GM19023 (cell line): ENCODE results near the gene USP9X.
"Not testable (repeated sequence)": the region's sequence is repeated elsewhere in the genome, so short reads cannot be mapped to it uniquely, and the experiment has no call there.

Source experiments
- ATAC-seq: cut with Tn5 transposase; IDR thresholded peaks from one replicate; pipeline ENCODE4 v1.9.1; 2021; ENCODE audit warnings: mild to moderate bottlenecking, moderate library complexity; ENCODE audit not compliant: unreplicated experiment

USP9X gene

GRCh38 chrX:41122664-41123257 is 37.5 kb downstream of the USP9X start:
- ATAC-seq = no peak

- ATAC-seq = no peak
Measured at GRCh38 chrX:41127477-41128192, 42.4 kb downstream of the USP9X start.

DNA sequence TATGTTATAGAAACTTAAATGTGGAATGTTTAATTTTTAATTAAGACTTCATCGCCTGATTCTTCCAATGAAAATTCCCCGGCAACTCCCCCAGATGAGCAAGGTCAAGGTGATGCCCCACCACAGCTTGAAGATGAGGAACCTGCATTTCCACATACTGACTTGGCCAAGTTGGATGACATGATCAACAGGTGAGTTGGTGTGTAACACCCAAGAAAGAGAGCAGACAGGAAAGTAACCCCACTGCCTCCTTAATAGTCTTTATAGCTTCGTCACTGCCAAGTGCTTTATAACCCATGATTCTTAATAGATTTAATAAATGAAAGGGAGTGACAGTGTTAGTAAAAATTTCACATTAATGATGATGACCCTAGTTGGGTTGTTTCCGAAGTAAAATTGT is 43.7 kb downstream of the USP9X start:
- ATAC-seq = no peak

DNA sequence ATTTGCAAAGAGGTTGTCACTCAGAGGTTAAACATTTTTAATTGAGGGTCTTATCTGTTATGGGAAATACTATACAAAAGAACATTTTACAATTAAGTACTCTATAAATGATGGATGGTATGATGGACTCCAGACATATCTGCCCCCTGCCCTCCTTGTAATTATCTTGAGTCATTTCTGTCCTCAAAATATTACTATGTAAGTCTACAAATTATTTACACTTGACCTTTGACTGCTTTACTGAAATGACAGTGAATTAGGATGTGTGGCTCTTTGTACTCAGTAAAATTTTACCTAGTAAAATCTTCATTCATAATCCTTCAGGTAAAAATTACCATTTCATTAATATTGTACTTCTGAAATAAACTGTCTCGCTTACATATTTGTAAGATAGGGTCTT is 46.5 kb downstream of the USP9X start:
- ATAC-seq = no peak

GRCh38 chrX:41133551-41133950 is 48.3 kb downstream of the USP9X start:
- no peak for ATAC-seq

GRCh38 chrX:41137589-41137988 is 52.3 kb downstream of the USP9X start:
- no peak for ATAC-seq

- ATAC-seq = no peak
Measured at GRCh38 chrX:41142130-41142910, 57.1 kb downstream of the USP9X start.

DNA sequence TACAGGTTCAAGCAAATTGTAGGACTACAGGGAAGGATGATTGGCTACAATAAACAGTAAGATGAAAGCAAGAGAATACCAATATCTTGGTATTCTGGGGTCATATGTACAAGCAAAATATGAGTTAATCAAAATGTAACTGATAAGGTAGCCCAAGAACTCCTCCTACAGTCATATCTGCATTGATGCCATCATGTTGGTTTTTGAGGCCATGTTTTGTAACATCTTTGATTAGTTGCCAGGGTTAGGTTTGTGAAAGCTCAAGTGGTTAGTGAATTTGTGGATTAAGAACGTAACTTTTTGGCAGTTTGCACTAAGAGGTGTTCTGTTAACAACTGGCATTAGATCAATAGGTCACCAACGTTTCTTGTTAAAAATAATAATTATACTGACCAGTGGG is 59.6 kb downstream of the USP9X start:
- ATAC-seq = no peak

GRCh38 chrX:41145920-41146608 is 60.8 kb downstream of the USP9X start:
- no peak for ATAC-seq

- no peak for ATAC-seq
Measured at GRCh38 chrX:41148553-41148952, 63.3 kb downstream of the USP9X start.

GRCh38 chrX:41150043-41150442 is 64.8 kb downstream of the USP9X start:
- no peak for ATAC-seq

GRCh38 chrX:41151726-41152125 is 66.5 kb downstream of the USP9X start:
- not testable (repeated sequence) for ATAC-seq

DNA sequence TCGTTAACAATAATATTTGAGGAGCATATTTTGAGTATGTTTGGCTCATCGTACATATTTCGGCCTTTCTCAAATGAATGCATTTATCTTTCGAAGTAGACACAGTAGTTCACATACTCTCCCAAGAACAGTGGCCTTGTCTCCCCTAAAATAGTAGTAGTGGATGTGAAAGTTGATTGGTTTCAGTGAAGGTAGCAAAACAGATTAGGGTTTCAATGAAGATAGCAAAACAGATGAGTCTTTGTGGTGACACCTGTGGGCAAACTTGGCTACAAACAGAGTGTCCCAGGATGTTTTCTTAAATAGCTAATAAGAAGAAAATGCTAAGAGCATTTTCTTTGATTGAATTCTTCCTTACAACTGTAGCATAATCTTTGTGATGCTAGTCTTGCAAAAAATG is 67.0 kb downstream of the USP9X start:
- ATAC-seq = no peak

- no peak for ATAC-seq
Measured at GRCh38 chrX:41153448-41153847, 68.2 kb downstream of the USP9X start.

DNA sequence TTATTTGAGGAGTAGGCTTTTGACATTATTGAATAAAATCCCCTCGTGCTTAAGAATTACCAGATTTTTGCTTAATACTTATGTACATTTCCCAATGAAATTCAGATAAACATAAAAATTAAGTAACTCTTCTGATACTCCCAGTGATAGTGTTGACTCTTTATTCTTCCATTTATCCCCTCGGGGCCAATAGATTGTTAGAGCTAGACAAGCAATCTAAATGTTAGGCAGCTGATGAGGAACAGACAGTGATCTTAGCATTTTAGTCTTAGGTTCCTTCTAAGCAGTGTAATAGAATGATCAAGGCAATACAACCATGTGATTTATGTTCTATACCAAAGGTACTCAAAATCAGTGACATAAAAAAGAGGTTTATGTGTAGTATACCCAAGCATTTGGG is 68.7 kb downstream of the USP9X start:
- ATAC-seq = no peak

GRCh38 chrX:41164449-41164848 is 79.2 kb downstream of the USP9X start:
- ATAC-seq = no peak

DNA sequence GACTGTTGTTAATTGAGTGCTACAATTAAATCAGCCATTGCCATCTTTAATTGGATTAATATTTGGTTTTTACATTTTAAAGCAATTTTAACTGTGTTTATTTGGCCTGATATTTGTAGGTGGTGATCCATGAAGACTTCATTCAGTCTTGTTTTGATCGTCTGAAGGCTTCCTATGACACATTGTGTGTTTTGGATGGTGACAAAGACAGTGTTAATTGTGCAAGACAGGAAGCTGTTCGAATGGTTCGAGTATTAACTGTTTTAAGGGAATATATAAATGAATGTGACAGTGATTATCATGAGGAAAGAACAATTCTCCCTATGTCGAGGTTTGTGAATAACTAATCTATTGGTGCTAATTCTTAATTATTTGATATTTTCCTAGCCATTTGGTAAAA is 82.6 kb downstream of the USP9X start:
- ATAC-seq = no peak

GRCh38 chrX:41176263-41176662 is 91.0 kb downstream of the USP9X start:
- no peak for ATAC-seq

DNA sequence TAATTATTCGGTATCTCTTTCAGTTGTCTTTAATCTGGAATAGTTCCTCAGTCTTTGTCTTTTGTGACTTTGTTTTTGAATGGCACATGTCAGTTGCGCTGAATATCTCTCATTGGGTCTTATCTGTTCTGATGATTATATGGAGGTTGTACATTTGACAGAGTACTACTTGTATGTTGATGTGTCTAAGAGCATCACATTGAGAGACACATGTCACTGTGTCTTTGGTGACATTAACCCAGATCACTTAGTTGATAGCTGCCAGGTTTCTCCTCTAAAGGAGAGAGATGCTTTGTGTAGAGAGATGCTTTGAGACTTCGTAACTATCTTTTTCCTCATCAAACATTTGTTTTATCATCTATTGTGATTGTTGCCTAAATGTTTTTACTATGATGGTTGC is 92.1 kb downstream of the USP9X start:
- no peak for ATAC-seq

GRCh38 chrX:41178201-41178600 is 93.0 kb downstream of the USP9X start:
- ATAC-seq = no peak

GRCh38 chrX:41180194-41180908 is 95.1 kb downstream of the USP9X start:
- ATAC-seq = peak; percentile 72
